Muscle of arm (tissue), 12 donors: Measurements from ENCODE around the gene NAGS. TPM values are rescaled to one million over a fixed set of nuclear protein-coding genes. Genes with fewer than 3 reads are reported as not detected.
"Not testable (repeated sequence)": the region's sequence is repeated elsewhere in the genome, so short reads cannot be mapped to it uniquely, and the experiment has no call there.

ENCODE experiments used
- DNase-seq: peaks from one replicate; pipeline ENCODE4 v3.0.0-alpha.2; 2013
- polyA plus RNA-seq, 12 donors: library from polyadenylated mRNA; unstranded; fragments of 120-200 nt; gene quantifications; one replicate each; pipeline ENCODE4 v1.2.1, GENCODE V29; 2013; ENCODE audit not compliant: insufficient read length in 12 of 12

Gene NAGS
- polyA plus RNA-seq, 12 donors = 0.17 to 0.70 (median 0.42) TPM; not detected in 2

- no peak for DNase-seq
Observed at GRCh38 chr17:44039829-44040635, 35.6 kb downstream of the NAGS start.

DNA sequence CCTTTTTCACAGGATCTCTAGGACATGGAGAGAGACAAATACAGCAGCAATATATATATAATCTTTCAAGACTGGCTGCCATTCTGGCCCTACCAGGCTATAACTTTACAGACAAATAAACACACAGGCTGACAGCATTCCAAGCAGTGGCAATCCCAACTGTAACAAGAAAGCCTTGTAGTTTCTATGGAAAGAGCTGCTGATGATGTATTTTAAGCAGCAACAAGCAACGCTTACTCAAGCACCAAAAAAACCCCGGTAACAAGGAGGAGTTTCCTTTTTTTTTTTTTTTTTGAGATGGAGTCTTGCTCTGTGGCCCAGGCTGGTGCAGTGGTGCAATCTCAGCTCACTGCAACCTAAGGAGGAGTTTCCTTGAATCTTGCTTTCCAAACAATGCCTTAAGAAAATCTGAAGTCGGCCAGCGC is 38.9 kb downstream of the NAGS start:
- DNase-seq = no peak

DNA sequence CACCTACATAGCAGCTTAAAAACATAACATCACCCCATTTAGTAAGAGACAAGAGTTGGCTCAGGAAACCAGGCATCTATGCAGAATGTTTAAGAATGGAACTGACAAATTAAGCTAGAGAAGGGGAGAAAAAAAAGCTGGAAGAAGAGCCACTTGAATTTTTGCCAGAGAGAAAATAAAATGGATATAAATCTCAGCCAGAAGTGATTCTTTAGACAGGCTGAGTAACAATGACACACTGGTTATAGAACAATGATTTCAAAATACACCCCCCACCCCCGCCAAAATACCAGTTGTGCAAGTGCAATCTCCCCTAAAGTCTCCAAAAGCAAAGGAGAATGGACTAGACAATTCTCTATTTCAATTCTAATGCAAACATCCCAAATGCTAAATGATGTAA is 39.6 kb downstream of the NAGS start:
- no peak for DNase-seq

DNA sequence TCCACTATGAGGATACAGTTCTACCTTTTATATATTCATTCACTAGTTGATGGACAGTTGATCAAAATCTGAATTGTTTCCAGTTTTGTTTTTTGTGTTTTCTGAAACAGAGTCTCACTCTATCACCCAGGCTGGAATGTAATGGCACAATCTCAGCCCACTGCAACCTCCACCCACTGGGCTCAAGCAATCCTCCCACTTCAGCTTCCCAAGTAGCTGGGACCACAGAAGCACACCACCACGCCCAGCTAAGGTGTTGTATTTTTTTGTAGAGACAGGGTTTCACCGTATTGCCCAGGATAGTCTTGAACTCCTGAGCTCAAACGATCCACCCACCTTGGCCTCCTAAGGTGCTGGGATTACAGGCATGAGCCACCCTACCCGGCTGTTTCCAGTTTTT is 41.1 kb downstream of the NAGS start:
- DNase-seq = no peak

- DNase-seq = not testable (repeated sequence)
Observed at GRCh38 chr17:44046893-44047292, 42.5 kb downstream of the NAGS start.

GRCh38 chr17:44049294-44050060 is 45.1 kb downstream of the NAGS start:
- DNase-seq = no peak

DNA sequence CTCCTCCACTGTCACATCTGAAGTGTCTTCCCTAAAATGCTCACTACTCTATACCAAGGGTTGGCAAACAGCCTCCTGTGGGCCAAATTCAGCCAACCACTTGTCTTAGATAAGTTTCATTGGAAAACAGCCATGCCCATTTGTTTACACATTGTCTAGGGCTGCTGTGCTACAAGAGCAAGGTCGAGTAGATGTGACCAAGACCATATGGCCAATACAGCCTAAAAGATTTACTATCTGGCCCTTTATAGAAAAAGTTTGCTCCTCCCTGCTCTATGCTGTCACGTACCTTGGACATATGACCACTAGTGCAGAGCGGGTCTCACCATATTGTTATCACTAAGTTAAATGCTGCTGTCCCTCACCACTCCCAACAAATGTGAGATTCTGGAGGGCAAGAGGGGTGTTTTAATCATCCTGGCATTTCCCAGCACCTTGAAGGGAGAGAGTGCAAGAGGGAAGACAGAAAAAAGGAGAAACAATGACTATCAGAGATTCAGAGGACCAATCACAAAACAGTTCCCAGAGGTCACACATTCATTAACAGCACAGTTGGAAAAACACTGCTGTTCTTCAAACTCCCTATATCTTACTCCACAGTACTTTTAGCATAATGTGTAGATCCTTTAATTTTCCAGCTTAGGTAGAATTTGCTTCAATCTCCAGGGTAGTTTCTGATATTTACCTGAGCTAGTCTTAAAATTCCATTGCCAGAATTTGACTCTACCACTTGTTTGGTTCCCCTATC is 48.9 kb downstream of the NAGS start:
- DNase-seq = no peak

Other genes starting within 250 kb of the NAGS start
- gene SOST, start 245.8 kb upstream of the NAGS start, polyA plus RNA-seq = 1 to 10 TPM in 2 of 12 donors, under 1 TPM in 2, not detected in 8; 0.25 to 4.3 (median 1.2) TPM
- 100 to 1,000 TPM in 1 of 12 donors, 10 to 100 TPM in 11; 42.4 to 168 (median 71.3) TPM for gene DUSP3, start 225.6 kb upstream of the NAGS start, polyA plus RNA-seq
- under 1 TPM in 4 of 12 donors, not detected in 8; 0.03 to 0.22 (median 0.13) TPM for gene CFAP97D1, start 224.2 kb upstream of the NAGS start, polyA plus RNA-seq
- 10 to 100 TPM in 2 of 12 donors, 1 to 10 TPM in 9, not detected in 1; 3.1 to 42.0 (median 4.3) TPM for gene MPP3, start 171.5 kb upstream of the NAGS start, polyA plus RNA-seq
- 1 to 10 TPM in 10 of 12 donors, not detected in 2; 1.6 to 3.2 (median 2.2) TPM for gene CD300LG, start 157.4 kb upstream of the NAGS start, polyA plus RNA-seq
- 1 to 10 TPM in 11 of 12 donors, not detected in 1; 1.8 to 5.1 (median 3.3) TPM for gene MPP2, start 97.1 kb upstream of the NAGS start, polyA plus RNA-seq
- under 1 TPM in 3 of 12 donors, not detected in 9; 0.27 to 0.37 (median 0.35) TPM for gene PPY, start 62.1 kb upstream of the NAGS start, polyA plus RNA-seq
- gene PYY, start 50.7 kb upstream of the NAGS start, polyA plus RNA-seq = 10 to 100 TPM in 1 of 12 donors, under 1 TPM in 2, not detected in 9; 0.22 to 79.9 (median 0.47) TPM
- 10 to 100 TPM in 11 of 12 donors, not detected in 1; 20.2 to 33.7 (median 27.2) TPM for gene TMEM101, start 10.3 kb downstream of the NAGS start, polyA plus RNA-seq
- gene LSM12, start 62.0 kb downstream of the NAGS start, polyA plus RNA-seq = 100 to 1,000 TPM in 1 of 12 donors, 10 to 100 TPM in 11; 26.4 to 379 (median 30.7) TPM
- gene G6PC3, start 66.1 kb downstream of the NAGS start, polyA plus RNA-seq = 10 to 100 TPM in 11 of 12 donors, not detected in 1; 25.8 to 65.2 (median 34.2) TPM
- gene HDAC5, start 119.0 kb downstream of the NAGS start, polyA plus RNA-seq = 10 to 100 TPM in 11 of 12 donors, not detected in 1; 42.1 to 70.6 (median 50.0) TPM
- gene HROB, start 137.3 kb downstream of the NAGS start, polyA plus RNA-seq = 1 to 10 TPM in 10 of 12 donors, not detected in 2; 1.6 to 4.3 (median 2.7) TPM
- gene ASB16, start 166.1 kb downstream of the NAGS start, polyA plus RNA-seq = 10 to 100 TPM in 6 of 12 donors, 1 to 10 TPM in 4, not detected in 2; 6.3 to 21.7 (median 13.2) TPM
- 10 to 100 TPM in 11 of 12 donors, not detected in 1; 32.6 to 63.8 (median 45.1) TPM for gene TMUB2, start 182.3 kb downstream of the NAGS start, polyA plus RNA-seq
- gene ATXN7L3, start 195.3 kb downstream of the NAGS start, polyA plus RNA-seq = 10 to 100 TPM in 11 of 12 donors, not detected in 1; 36.3 to 63.7 (median 49.6) TPM
- gene UBTF, start 215.1 kb downstream of the NAGS start, polyA plus RNA-seq = 100 to 1,000 TPM in 1 of 12 donors, 10 to 100 TPM in 10, not detected in 1; 54.5 to 112 (median 71.6) TPM